GM19372 (cell line): ENCODE measurements around the gene TMEM94.

Experiments used
- ATAC-seq: cut with Tn5 transposase; IDR thresholded peaks from one replicate; pipeline ENCODE4 v1.9.1; 2021; ENCODE audit warnings: mild to moderate bottlenecking, low read depth, moderate library complexity; ENCODE audit not compliant: unreplicated experiment

Gene TMEM94

GRCh38 chr17:75547091-75547490 lies 90.7 kb downstream of the TMEM94 start:
- ATAC-seq: no peak

- no peak for ATAC-seq
Measured at GRCh38 chr17:75548813-75549212, 92.4 kb downstream of the TMEM94 start.
